ENCODE data around the gene SPINT2. TPM values are rescaled to one million over a fixed set of nuclear protein-coding genes. Genes with fewer than 3 reads are reported as not detected.
A peak's percentile ranks its signal among the peaks of the same experiment; 100 is the strongest.
"Not testable (repeated sequence)": the region's sequence is repeated elsewhere in the genome, so short reads cannot be mapped to it uniquely, and the experiment has no call there.

The SPINT2 gene
- total RNA-seq, 1 donor from 2014 or later: 171 TPM

GRCh38 chr19:38224014-38224862 lies 40.1 kb upstream of the SPINT2 start, which contains the start of gene DPF1:
DPF1 (minus strand) TSS chr19:38224222; CDS start chr19:38224142, 80 bp downstream.
- Mint-ChIP-seq H3K4me3 (ENCODE audit: unreplicated experiment) (peak within 1 kb of the TSS; percentile 85), H3K4me1 (ENCODE audit: low read depth, unreplicated experiment) (peaks cover 7% of the 10 kb centered on the region), H3K27me3 (ENCODE audit: low read depth, unreplicated experiment) (peaks cover 5% of the 10 kb centered on the region), H3K27ac (ENCODE audit: unreplicated experiment) (no peak within 1 kb of the TSS), H3K36me3 (ENCODE audit: low read depth, unreplicated experiment) (peaks cover 5% of the 10 kb centered on the region), H3K9me3 (ENCODE audit: unreplicated experiment) (no peaks in the 10 kb centered on the region)
- no peak within 1 kb of the TSS for H3K27ac ChIP-seq (ENCODE audit: low read depth, low read length)
- peak within 1 kb of the TSS; percentile 68 for H3K4me3 ChIP-seq (ENCODE audit: insufficient read depth, low read depth, low read length)
- DNase-seq (ENCODE audit: low read depth) (peak; percentile 36), FAIRE-seq (no peak)
- peaks cover 12% of the 10 kb centered on the region for H4K20me1 ChIP-seq (ENCODE audit: insufficient read depth, low read length)
- TF ChIP-seq, protein P1, sequence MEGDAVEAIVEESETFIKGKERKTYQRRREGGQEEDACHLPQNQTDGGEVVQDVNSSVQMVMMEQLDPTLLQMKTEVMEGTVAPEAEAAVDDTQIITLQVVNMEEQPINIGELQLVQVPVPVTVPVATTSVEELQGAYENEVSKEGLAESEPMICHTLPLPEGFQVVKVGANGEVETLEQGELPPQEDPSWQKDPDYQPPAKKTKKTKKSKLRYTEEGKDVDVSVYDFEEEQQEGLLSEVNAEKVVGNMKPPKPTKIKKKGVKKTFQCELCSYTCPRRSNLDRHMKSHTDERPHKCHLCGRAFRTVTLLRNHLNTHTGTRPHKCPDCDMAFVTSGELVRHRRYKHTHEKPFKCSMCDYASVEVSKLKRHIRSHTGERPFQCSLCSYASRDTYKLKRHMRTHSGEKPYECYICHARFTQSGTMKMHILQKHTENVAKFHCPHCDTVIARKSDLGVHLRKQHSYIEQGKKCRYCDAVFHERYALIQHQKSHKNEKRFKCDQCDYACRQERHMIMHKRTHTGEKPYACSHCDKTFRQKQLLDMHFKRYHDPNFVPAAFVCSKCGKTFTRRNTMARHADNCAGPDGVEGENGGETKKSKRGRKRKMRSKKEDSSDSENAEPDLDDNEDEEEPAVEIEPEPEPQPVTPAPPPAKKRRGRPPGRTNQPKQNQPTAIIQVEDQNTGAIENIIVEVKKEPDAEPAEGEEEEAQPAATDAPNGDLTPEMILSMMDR (IDR thresholded peaks at IDR 0.05; ENCODE audit: insufficient read depth, low read depth, low read length): peak; percentile 14
- TF ChIP-seq EZH2 (IDR thresholded peaks at IDR 0.05; ENCODE audit: insufficient read depth, low read length): no peak
- peaks cover 10% of the 10 kb centered on the region for H3K79me2 ChIP-seq (ENCODE audit: insufficient read depth, low read length)
- peak within 1 kb of the TSS; percentile 95 for H2AFZ ChIP-seq (ENCODE audit: low read depth, low read length)
- H3K4me2 ChIP-seq (ENCODE audit: low read length): peak within 1 kb of the TSS; percentile 98
- no peaks in the 10 kb centered on the region for H3K9me3 ChIP-seq (ENCODE audit: insufficient read depth, low read depth, low read length)
- peaks cover 12% of the 10 kb centered on the region for H3K4me1 ChIP-seq (ENCODE audit: insufficient read depth, low read length)
- peak within 1 kb of the TSS; percentile 77 for H3K9ac ChIP-seq (ENCODE audit: low read length)
- no peaks in the 10 kb centered on the region for H3K36me3 ChIP-seq (ENCODE audit: insufficient read depth, low read length)
- no peaks in the 10 kb centered on the region for H3K27me3 ChIP-seq (ENCODE audit: insufficient read depth, low read length)

DNA sequence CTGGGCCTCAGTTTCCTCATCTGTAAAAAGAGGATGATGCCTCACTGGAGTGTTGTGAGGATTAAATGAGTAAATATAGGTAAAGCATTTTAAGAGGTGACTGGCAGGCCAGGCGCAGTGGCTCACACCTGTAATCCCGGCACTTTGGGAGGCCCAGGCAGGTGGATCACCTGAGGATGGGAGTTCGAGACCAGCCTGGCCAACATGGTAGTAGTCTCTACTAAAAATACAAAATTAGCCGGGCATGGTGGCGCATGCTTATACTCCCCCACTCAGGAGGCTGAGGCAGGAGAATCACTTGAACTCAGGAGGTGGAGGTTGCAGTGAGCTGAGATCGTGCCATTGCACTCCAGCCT lies 39.5 kb upstream of the SPINT2 start:
- H3K4me2 ChIP-seq (ENCODE audit: low read length): peak overlapping the region; percentile 98
- not testable (repeated sequence) for H3K4me1 Mint-ChIP-seq (ENCODE audit: low read depth, unreplicated experiment)

DNA sequence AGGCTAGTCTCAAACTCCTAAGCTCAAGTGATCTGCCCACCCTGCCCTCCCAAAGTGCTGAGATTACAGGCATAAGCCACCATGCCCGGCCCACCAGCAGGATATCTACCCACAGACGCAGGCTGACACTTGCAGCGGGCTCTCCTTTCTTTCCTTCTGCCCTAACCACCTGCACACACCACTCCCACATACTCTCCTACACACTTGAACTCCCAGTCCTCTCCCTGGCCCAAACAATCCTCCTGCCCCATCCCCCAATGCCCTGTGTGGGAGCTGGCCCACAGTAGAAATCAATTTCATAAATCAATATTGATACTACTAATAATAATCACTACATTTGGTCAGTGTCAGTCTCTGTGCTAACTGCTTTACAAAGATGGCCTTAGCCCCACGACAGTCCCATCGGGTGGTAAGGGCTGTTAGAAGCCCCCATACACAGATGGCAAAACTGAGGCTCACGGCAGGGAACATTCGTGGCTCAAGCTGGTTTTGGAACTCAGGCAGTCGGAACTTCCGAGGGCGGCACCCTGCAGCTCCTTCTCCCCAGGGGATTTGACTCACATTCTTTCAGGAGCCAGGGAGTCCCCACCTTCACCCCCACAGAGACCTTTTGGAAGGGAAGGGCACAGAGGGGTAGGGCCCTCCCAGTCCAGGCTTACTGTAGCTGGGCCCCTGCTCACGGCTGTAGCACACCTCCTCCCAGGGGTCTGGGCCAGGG lies 36.9 kb upstream of the SPINT2 start:
- Histone ChIP-seq H3K4me2 (ENCODE audit: low read length) (no peak overlapping the region), H3K4me1 (ENCODE audit: insufficient read depth, low read length) (peaks cover 12% of the 10 kb centered on the region), H2AFZ (ENCODE audit: low read depth, low read length) (no peak overlapping the region), H3K27me3 (ENCODE audit: insufficient read depth, low read length) (peaks cover 3% of the 10 kb centered on the region), H3K36me3 (ENCODE audit: insufficient read depth, low read length) (no peaks in the 10 kb centered on the region), H3K9me3 (ENCODE audit: insufficient read depth, low read depth, low read length) (no peaks in the 10 kb centered on the region), H3K27ac (ENCODE audit: low read depth, low read length) (no peak overlapping the region), H3K9ac (ENCODE audit: low read length) (no peak overlapping the region), H3K79me2 (ENCODE audit: insufficient read depth, low read length) (peaks cover 10% of the 10 kb centered on the region), H3K4me3 (ENCODE audit: insufficient read depth, low read depth, low read length) (no peak overlapping the region), H4K20me1 (ENCODE audit: insufficient read depth, low read length) (peaks cover 12% of the 10 kb centered on the region)
- no peaks in the 10 kb centered on the region for H3K36me3 Mint-ChIP-seq (ENCODE audit: low read depth, unreplicated experiment)
- TF ChIP-seq, protein P1 (IDR thresholded peaks at IDR 0.05; ENCODE audit: insufficient read depth, low read depth, low read length): no peak
- TF ChIP-seq EZH2 (IDR thresholded peaks at IDR 0.05; ENCODE audit: insufficient read depth, low read length): no peak
- H3K27ac Mint-ChIP-seq (ENCODE audit: unreplicated experiment): no peak overlapping the region
- no peaks in the 10 kb centered on the region for H3K9me3 Mint-ChIP-seq (ENCODE audit: unreplicated experiment)
- H3K4me3 Mint-ChIP-seq (ENCODE audit: unreplicated experiment): peak overlapping the region; percentile 12
- H3K27me3 Mint-ChIP-seq (ENCODE audit: low read depth, unreplicated experiment): peaks cover 21% of the 10 kb centered on the region
- DNase-seq (ENCODE audit: low read depth) (no peak), FAIRE-seq (no peak)
- peaks cover 7% of the 10 kb centered on the region for H3K4me1 Mint-ChIP-seq (ENCODE audit: low read depth, unreplicated experiment)

More for the DNA sequence above, 39.5 kb upstream of the SPINT2 start:
- H4K20me1 ChIP-seq (ENCODE audit: insufficient read depth, low read length): peaks cover 12% of the 10 kb centered on the region
- not testable (repeated sequence) for H3K36me3 Mint-ChIP-seq (ENCODE audit: low read depth, unreplicated experiment); FAIRE-seq; H3K9me3 ChIP-seq (ENCODE audit: insufficient read depth, low read depth, low read length); H3K36me3 ChIP-seq (ENCODE audit: insufficient read depth, low read length); H3K27me3 Mint-ChIP-seq (ENCODE audit: low read depth, unreplicated experiment); H3K27ac ChIP-seq (ENCODE audit: low read depth, low read length); H3K27me3 ChIP-seq (ENCODE audit: insufficient read depth, low read length); H3K9me3 Mint-ChIP-seq (ENCODE audit: unreplicated experiment); H3K27ac Mint-ChIP-seq (ENCODE audit: unreplicated experiment); H2AFZ ChIP-seq (ENCODE audit: low read depth, low read length); H3K9ac ChIP-seq (ENCODE audit: low read length); H3K4me3 ChIP-seq (ENCODE audit: insufficient read depth, low read depth, low read length); DNase-seq (ENCODE audit: low read depth)
- peaks cover 12% of the 10 kb centered on the region for H3K4me1 ChIP-seq (ENCODE audit: insufficient read depth, low read length)
- peaks cover 10% of the 10 kb centered on the region for H3K79me2 ChIP-seq (ENCODE audit: insufficient read depth, low read length)
- H3K4me3 Mint-ChIP-seq (ENCODE audit: unreplicated experiment): peak overlapping the region; percentile 85
